Activated T-cell treated with anti-CD3 and anti-CD28 coated beads for 48 hours (primary cell): ENCODE results near the gene LRMDA.
"Not testable (repeated sequence)": the region's sequence is repeated elsewhere in the genome, so short reads cannot be mapped to it uniquely, and the experiment has no call there.

Experiments
- DNase-seq: peaks from one replicate; pipeline ENCODE4 v3.0.0-alpha.2; 2020; ENCODE audit warnings: low read depth

Gene LRMDA

GRCh38 chr10:76051007-76051936, 619.8 kb downstream of the LRMDA start:
- no peak for DNase-seq

- no peak for DNase-seq
Observed at GRCh38 chr10:76052682-76053503, 621.5 kb downstream of the LRMDA start.

- no peak for DNase-seq
Observed at GRCh38 chr10:76055466-76055865, 624.0 kb downstream of the LRMDA start.

GRCh38 chr10:76055963-76056362, 624.5 kb downstream of the LRMDA start:
- DNase-seq: no peak

- not testable (repeated sequence) for DNase-seq
Observed at GRCh38 chr10:76060993-76061392, 629.6 kb downstream of the LRMDA start.

GRCh38 chr10:76066457-76066856, 635.0 kb downstream of the LRMDA start:
- no peak for DNase-seq

GRCh38 chr10:76067447-76067846, 636.0 kb downstream of the LRMDA start:
- DNase-seq: no peak

- DNase-seq: no peak
Observed at GRCh38 chr10:76068856-76069255, 637.4 kb downstream of the LRMDA start.

- no peak for DNase-seq
Observed at GRCh38 chr10:76070916-76071315, 639.5 kb downstream of the LRMDA start.

GRCh38 chr10:76071653-76072365, 640.4 kb downstream of the LRMDA start:
- no peak for DNase-seq

- no peak for DNase-seq
Observed at GRCh38 chr10:76072384-76072783, 641.0 kb downstream of the LRMDA start.

GRCh38 chr10:76073524-76073923, 642.1 kb downstream of the LRMDA start:
- DNase-seq: no peak

GRCh38 chr10:76074659-76075058, 643.2 kb downstream of the LRMDA start:
- DNase-seq: no peak

GRCh38 chr10:76080451-76080850, 649.0 kb downstream of the LRMDA start:
- DNase-seq: no peak

- DNase-seq: no peak
Observed at GRCh38 chr10:76080991-76081390, 649.6 kb downstream of the LRMDA start.

- DNase-seq: no peak
Observed at GRCh38 chr10:76082232-76082631, 650.8 kb downstream of the LRMDA start.

GRCh38 chr10:76082956-76083355, 651.5 kb downstream of the LRMDA start:
- DNase-seq: no peak

GRCh38 chr10:76085002-76085816, 653.8 kb downstream of the LRMDA start:
- DNase-seq: no peak

- DNase-seq: no peak
Observed at GRCh38 chr10:76085817-76086167, 654.4 kb downstream of the LRMDA start.

GRCh38 chr10:76086170-76086760, 654.8 kb downstream of the LRMDA start:
- DNase-seq: no peak
